GM12878 (cell line): ENCODE data around the gene CRNKL1. TPM values are rescaled to one million over a fixed set of nuclear protein-coding genes. Genes with fewer than 3 reads are reported as not detected.

ENCODE experiments used
- ATAC-seq: fragments of 200-7000 bp; cut with Tn5 transposase; 3 replicates; pipeline ENCODE4 v1.9.1; 2020; ENCODE audit warnings: mild to moderate bottlenecking, moderate library complexity
- BruUV-seq: library from RNA; stranded (reverse); fragments of 400-500 nt; replicated peaks from 2 replicates; lab custom pipeline; 2021; lab: Mats Ljungman, UMichigan
- CTCF ChIA-PET: fragments of 300-600 bp; sonication (Branson Sonifier 250); formaldehyde crosslinking; extraction: SDS; loops from one replicate; lab custom pipeline; 2021; ENCODE audit warnings: inconsistent platforms; lab: Yijun Ruan, JAX
- POLR2A ChIA-PET: fragments of 350-600 bp; formaldehyde crosslinking; extraction: SDS; loops from one replicate; lab custom pipeline; 2021; ENCODE audit warnings: inconsistent platforms; lab: Charles Lee
- RAD21 ChIA-PET: fragments of 300-600 bp; sonication (Branson Sonifier 250); formaldehyde crosslinking; loops from one replicate; lab custom pipeline; 2023; ENCODE audit warnings: antibody characterized with exemption; ENCODE audit not compliant: unreplicated experiment; lab: Charles Lee
- SMC1A ChIA-PET: fragments of 300-600 bp; sonication (Branson Sonifier 250); formaldehyde crosslinking; loops from one replicate; lab custom pipeline; 2023; ENCODE audit not compliant: unreplicated experiment, uncharacterized antibody; lab: Charles Lee
- DNase-seq: peaks from one replicate; pipeline ENCODE4 v3.0.0-alpha.2; 2011; ENCODE audit warnings: low read depth, low spot score
- FAIRE-seq: peaks from 3 replicates; lab custom pipeline; 2011; peaks lifted over from hg19 to GRCh38; lab: Jason Lieb, UNC
- H2AFZ ChIP-seq: 2 replicates; pipeline ENCODE4 v1.6.0; 2011; ENCODE audit warnings: low read depth, low read length, control low read depth; ENCODE audit not compliant: control insufficient read depth
- H3K27ac ChIP-seq: 2 replicates; pipeline ENCODE4 v1.5.1; 2011; ENCODE audit warnings: control low read depth; ENCODE audit not compliant: control insufficient read depth, insufficient read depth
- H3K27me3 ChIP-seq, 2 experiments: replicated peaks in 1 of 2; 2 replicates each; pipeline versions ENCODE4 v1.6.0 to v1.6.1; 2011; ENCODE audit warnings: low read length in 1 of 2; ENCODE audit not compliant: control insufficient read depth in 2 of 2, insufficient read depth in 2 of 2
- H3K36me3 ChIP-seq, 2 experiments: 2 replicates each; pipeline ENCODE4 v1.5.1; 2011; ENCODE audit warnings: low read length in 1 of 2; ENCODE audit not compliant: control insufficient read depth in 2 of 2, insufficient read depth in 2 of 2
- H3K4me1 ChIP-seq: 2 replicates; pipeline ENCODE4 v1.6.1; 2011; ENCODE audit warnings: mild to moderate bottlenecking, low read length, moderate library complexity, mixed read lengths; ENCODE audit not compliant: control insufficient read depth, insufficient read depth
- H3K4me2 ChIP-seq: 2 replicates; pipeline ENCODE4 v1.6.0; 2011; ENCODE audit warnings: control low read depth; ENCODE audit not compliant: control insufficient read depth, insufficient read depth
- H3K4me3 ChIP-seq: fragments of 200-600 bp; sonication (generic); 2 replicates; pipeline ENCODE4 v1.5.1; 2016
- H3K79me2 ChIP-seq: 2 replicates; pipeline ENCODE4 v1.6.0; 2011; ENCODE audit warnings: low read length; ENCODE audit not compliant: control insufficient read depth, insufficient read depth
- H3K9ac ChIP-seq: 2 replicates; pipeline ENCODE4 v1.8.0; 2011; ENCODE audit warnings: low read length, control low read depth, mixed read lengths; ENCODE audit not compliant: control insufficient read depth, insufficient read depth
- H3K9me3 ChIP-seq: replicated peaks from 3 replicates; pipeline ENCODE4 v1.5.1; 2011; ENCODE audit warnings: mild to moderate bottlenecking, low read length; ENCODE audit not compliant: control insufficient read depth, insufficient read depth
- H4K20me1 ChIP-seq: 2 replicates; pipeline ENCODE4 v1.6.0; 2011; ENCODE audit not compliant: control insufficient read depth, insufficient read depth
- BHLHE40 ChIP-seq, 2 experiments: fragments of 450-650 bp in 1 of 2; IDR thresholded peaks; 2 replicates each; pipeline ENCODE4 v1.6.1; 2011 to 2017; ENCODE audit warnings: low read depth in 2 of 2, borderline replicate concordance in 1 of 2, improper control_type of control experiment in 1 of 2, low read length in 1 of 2, mild to moderate bottlenecking in 1 of 2
- MYC ChIP-seq: IDR thresholded peaks from 2 replicates; pipeline ENCODE4 v1.6.1; 2011; ENCODE audit warnings: mild to moderate bottlenecking, low read length, moderate library complexity, inconsistent platforms; ENCODE audit not compliant: insufficient read depth, insufficient replicate concordance, insufficient read length, severe bottlenecking
- POLR2AphosphoS2 ChIP-seq: IDR thresholded peaks from 2 replicates; pipeline ENCODE4 v1.6.1; 2011; ENCODE audit warnings: low read depth, mild to moderate bottlenecking, low read length, improper control_type of control experiment, moderate library complexity
- RELA ChIP-seq: fragments of 450-650 bp; IDR thresholded peaks from 2 replicates; pipeline ENCODE4 v1.8.0; 2014; ENCODE audit warnings: borderline replicate concordance; ENCODE audit not compliant: partially characterized antibody
- SIN3A ChIP-seq: IDR thresholded peaks from 2 replicates; pipeline ENCODE4 v1.6.1; 2012; ENCODE audit warnings: low read depth, low read length, improper control_type of control experiment
- SIX5 ChIP-seq: IDR thresholded peaks from 2 replicates; pipeline ENCODE4 v1.6.1; 2011; ENCODE audit warnings: mild to moderate bottlenecking, low read depth, low read length, moderate library complexity; ENCODE audit not compliant: severe bottlenecking
- SREBF2 ChIP-seq: IDR thresholded peaks from 2 replicates; pipeline ENCODE4 v1.6.1; 2012; ENCODE audit warnings: mild to moderate bottlenecking, low read length
- WGBS: methylation state at CpG from one replicate; pipeline ENCODE4 v1.1.6; 2016; ENCODE audit warnings: low lambda C conversion rate; ENCODE audit not compliant: insufficient replicate concordance, insufficient coverage; ENCODE audit errors: missing lambda C conversion rate; 5-methylcytosine and 5-hydroxymethylcytosine counted together
- in situ Hi-C: fragments of 300-500 bp; cut with MboI; formaldehyde crosslinking; loops from 9 replicates; pipeline ENCODE4 v1.14.3; 2018; ENCODE audit warnings: mixed read lengths
- intact Hi-C: fragments of 100-400 bp; cut with micrococcal nuclease; formaldehyde crosslinking; loops from one replicate; pipeline ENCODE4 v1.14.2; 2022; ENCODE audit not compliant: unreplicated experiment
- polyA plus RNA-seq, 11 experiments: library from polyadenylated mRNA; depleted of rRNA in 4 of 11; unstranded in 6 of 11; stranded (reverse) in 5 of 11; fragments of >200 nt; fragmentation: Nextera tagmentation in 4 of 11; fragmentation: Illumina TruSeq in 1 of 11; extraction: Ambion mirVana in 4 of 11; extraction: Trizol in 1 of 11; gene quantifications; 1 replicate in 1 of 11; 2 replicates in 10 of 11; pipeline versions ENCODE4 v1.2.1 to v1.2.3, GENCODE V29; 2011 to 2016; ENCODE audit warnings: inconsistent platforms in 2 of 11, missing spikeins in 2 of 11, low read depth in 1 of 11
- total RNA-seq, 4 experiments: library from RNA; depleted of rRNA in 3 of 4; stranded (reverse); fragments of >200 nt in 3 of 4; fragmentation: Illumina TruSeq in 1 of 4; extraction: Trizol in 1 of 4; gene quantifications; 2 replicates each; pipeline versions ENCODE4 v1.2.1 to v1.2.3, GENCODE V29; 2013 to 2021
- TF ChIP-seq, protein P1 (sequence below): IDR thresholded peaks from 2 replicates; pipeline ENCODE4 v1.6.1; 2012; ENCODE audit warnings: mild to moderate bottlenecking, low read depth, low read length
- TF ChIP-seq, protein P2 (sequence below): IDR thresholded peaks from 2 replicates; pipeline ENCODE4 v1.6.1; 2011; ENCODE audit warnings: low read depth, low read length, improper control_type of control experiment, borderline replicate concordance

CRNKL1 gene
- total and polyA plus RNA-seq, 10 of the 15 experiments (the other 5 are each of a cell fraction or from before 2014, with no cell fraction given): 9.5 to 28.4 (median 17.5) TPM

DNA sequence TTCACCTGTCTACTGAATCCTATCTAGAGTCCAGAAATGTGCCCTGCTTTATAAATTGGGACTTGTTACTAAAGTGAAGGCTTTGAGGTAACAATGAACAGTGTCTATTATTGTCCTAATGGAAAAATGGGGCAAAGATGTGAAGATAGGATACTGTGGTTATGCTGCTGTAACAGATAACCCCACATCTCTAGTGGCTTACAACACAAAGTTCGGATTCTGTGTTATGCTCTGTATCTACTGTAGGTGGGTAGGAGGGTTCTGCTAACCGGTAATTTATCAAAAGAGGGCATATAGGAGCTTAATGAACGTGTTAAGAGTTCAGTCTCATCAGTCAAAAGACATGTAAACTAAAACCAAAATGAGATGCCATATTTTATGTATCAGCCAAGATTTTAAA is 28.9 kb downstream of the CRNKL1 start:
- Histone ChIP-seq H3K9ac (no peak overlapping the region), H3K27me3 (no peaks in the 10 kb centered on the region), H3K36me3 (peaks cover 0 to 3% of the 10 kb centered on the region in 2 experiments; a peak in 2 of 4 replicates), H2AFZ (no peak overlapping the region), H3K4me2 (no peak overlapping the region), H3K79me2 (peaks cover 54% of the 10 kb centered on the region), H4K20me1 (no peaks in the 10 kb centered on the region; the same call in 1 of the 2 replicates), H3K9me3 (no peaks in the 10 kb centered on the region), H3K27ac (no peak overlapping the region), H3K4me1 (peaks cover 19% of the 10 kb centered on the region), H3K4me3 (no peak overlapping the region)
- SMC1A ChIA-PET: no interaction called here
- TF ChIP-seq SIX5 (no peak), BHLHE40 (IDR thresholded peaks at IDR 0.05; ENCODE audit: borderline replicate concordance in 1 of 2, low read depth in 2 of 2, low read length in 1 of 2) (no peak), SREBF2 (no peak), RELA (no peak), SIN3A (no peak), POLR2AphosphoS2 (no peak), MYC (no peak)
- TF ChIP-seq, protein P1, sequence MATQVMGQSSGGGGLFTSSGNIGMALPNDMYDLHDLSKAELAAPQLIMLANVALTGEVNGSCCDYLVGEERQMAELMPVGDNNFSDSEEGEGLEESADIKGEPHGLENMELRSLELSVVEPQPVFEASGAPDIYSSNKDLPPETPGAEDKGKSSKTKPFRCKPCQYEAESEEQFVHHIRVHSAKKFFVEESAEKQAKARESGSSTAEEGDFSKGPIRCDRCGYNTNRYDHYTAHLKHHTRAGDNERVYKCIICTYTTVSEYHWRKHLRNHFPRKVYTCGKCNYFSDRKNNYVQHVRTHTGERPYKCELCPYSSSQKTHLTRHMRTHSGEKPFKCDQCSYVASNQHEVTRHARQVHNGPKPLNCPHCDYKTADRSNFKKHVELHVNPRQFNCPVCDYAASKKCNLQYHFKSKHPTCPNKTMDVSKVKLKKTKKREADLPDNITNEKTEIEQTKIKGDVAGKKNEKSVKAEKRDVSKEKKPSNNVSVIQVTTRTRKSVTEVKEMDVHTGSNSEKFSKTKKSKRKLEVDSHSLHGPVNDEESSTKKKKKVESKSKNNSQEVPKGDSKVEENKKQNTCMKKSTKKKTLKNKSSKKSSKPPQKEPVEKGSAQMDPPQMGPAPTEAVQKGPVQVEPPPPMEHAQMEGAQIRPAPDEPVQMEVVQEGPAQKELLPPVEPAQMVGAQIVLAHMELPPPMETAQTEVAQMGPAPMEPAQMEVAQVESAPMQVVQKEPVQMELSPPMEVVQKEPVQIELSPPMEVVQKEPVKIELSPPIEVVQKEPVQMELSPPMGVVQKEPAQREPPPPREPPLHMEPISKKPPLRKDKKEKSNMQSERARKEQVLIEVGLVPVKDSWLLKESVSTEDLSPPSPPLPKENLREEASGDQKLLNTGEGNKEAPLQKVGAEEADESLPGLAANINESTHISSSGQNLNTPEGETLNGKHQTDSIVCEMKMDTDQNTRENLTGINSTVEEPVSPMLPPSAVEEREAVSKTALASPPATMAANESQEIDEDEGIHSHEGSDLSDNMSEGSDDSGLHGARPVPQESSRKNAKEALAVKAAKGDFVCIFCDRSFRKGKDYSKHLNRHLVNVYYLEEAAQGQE: no peak
- TF ChIP-seq, protein P2, sequence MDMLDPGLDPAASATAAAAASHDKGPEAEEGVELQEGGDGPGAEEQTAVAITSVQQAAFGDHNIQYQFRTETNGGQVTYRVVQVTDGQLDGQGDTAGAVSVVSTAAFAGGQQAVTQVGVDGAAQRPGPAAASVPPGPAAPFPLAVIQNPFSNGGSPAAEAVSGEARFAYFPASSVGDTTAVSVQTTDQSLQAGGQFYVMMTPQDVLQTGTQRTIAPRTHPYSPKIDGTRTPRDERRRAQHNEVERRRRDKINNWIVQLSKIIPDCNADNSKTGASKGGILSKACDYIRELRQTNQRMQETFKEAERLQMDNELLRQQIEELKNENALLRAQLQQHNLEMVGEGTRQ: no peak
- RAD21 ChIA-PET: no interaction called here
- WGBS: 93% methylated on average over 3 of the region's 3 CpGs
- CTCF ChIA-PET: no interaction called here
- intact Hi-C loops (no loop called here), in situ Hi-C loops (loop anchor here (25.0 kb wide), 2 partner anchors 1436 to 1511 kb away; partner anchors contain the start of genes DTD1 and SEC23B)
- BruUV-seq: no TSS peak
- FAIRE-seq (no peak), ATAC-seq (no peak), DNase-seq (no peak)
- POLR2A ChIA-PET: no interaction called here
